HCT116 (cell line): ENCODE measurements around the gene TWIST2. TPM values are rescaled to one million over a fixed set of nuclear protein-coding genes. Genes with fewer than 3 reads are reported as not detected.

Source experiments
- ATAC-seq: fragments of 200-7000 bp; cut with Tn5 transposase; 2 replicates; pipeline ENCODE4 v1.9.1; 2020; ENCODE audit warnings: mild to moderate bottlenecking, moderate library complexity
- BruUV-seq: library from RNA; stranded (reverse); fragments of 400-500 nt; replicated peaks from 2 replicates; lab custom pipeline; 2021; lab: Mats Ljungman, UMichigan
- CTCF ChIA-PET: fragments of 300-600 bp; sonication (Branson Sonifier 250); formaldehyde crosslinking; loops from one replicate; lab custom pipeline; 2021; ENCODE audit warnings: antibody characterized with exemption; lab: Charles Lee
- POLR2A ChIA-PET: fragments of 300-600, 350-600 bp; sonication (Branson Sonifier 250); formaldehyde crosslinking; loops from one replicate; lab custom pipeline; 2021; ENCODE audit warnings: antibody characterized with exemption; lab: Charles Lee
- RAD21 ChIA-PET, 2 experiments: fragments of 300-600 bp; sonication (Branson Sonifier 250); formaldehyde crosslinking; loops; one replicate each; lab custom pipeline; 2023; ENCODE audit warnings: low total read pairs in 2 of 2; ENCODE audit not compliant: uncharacterized antibody in 2 of 2, unreplicated experiment in 2 of 2, low non-redundant PET in 1 of 2; lab: Charles Lee
- DNase-seq: peaks from one replicate; pipeline ENCODE4 v3.0.0-alpha.2; 2010; ENCODE audit warnings: low read depth, low spot score
- H2AFZ ChIP-seq: fragments of 200-600 bp; shearing (Covaris generic), sonication (generic); 2 replicates; pipeline ENCODE4 v1.6.1; 2017; ENCODE audit warnings: low read depth, mixed run types, mixed read lengths, antibody characterized with exemption, low read length; ENCODE audit not compliant: poor library complexity, severe bottlenecking
- H3K27ac ChIP-seq: 2 replicates; pipeline ENCODE4 v1.5.1; 2012; ENCODE audit warnings: low read depth, low read length
- H3K27me3 ChIP-seq: fragments of 200-600 bp; sonication (generic); 2 replicates; pipeline ENCODE4 v1.6.1; 2016; ENCODE audit warnings: mixed run types, low read length, mixed read lengths; ENCODE audit not compliant: insufficient read depth
- H3K36me3 ChIP-seq, 2 experiments: fragments of 200-500 bp in 1 of 2; fragments of 200-600 bp in 1 of 2; sonication (Bioruptor generic) in 1 of 2; sonication (generic) in 1 of 2; 2 replicates each; pipeline versions ENCODE4 v1.5.1 to v1.6.1; 2014 to 2016; ENCODE audit warnings: low read length in 2 of 2, inconsistent platforms in 1 of 2, mixed read lengths in 1 of 2, mixed run types in 1 of 2; ENCODE audit not compliant: insufficient read depth in 2 of 2, control insufficient read depth in 1 of 2
- H3K4me1 ChIP-seq, 2 experiments: fragments of 200-600 bp in 1 of 2; sonication (generic) in 1 of 2; 2 replicates each; pipeline versions ENCODE4 v1.5.1 to v1.6.1; 2012 to 2017; ENCODE audit warnings: low read length in 2 of 2, inconsistent platforms in 1 of 2, mild to moderate bottlenecking in 1 of 2, mixed read lengths in 1 of 2, mixed run types in 1 of 2, moderate library complexity in 1 of 2; ENCODE audit not compliant: insufficient read depth in 2 of 2, control insufficient read depth in 1 of 2
- H3K4me2 ChIP-seq: fragments of 200-600 bp; sonication (generic); 2 replicates; pipeline ENCODE4 v1.6.1; 2017; ENCODE audit warnings: mixed run types, low read length, mixed read lengths
- H3K4me3 ChIP-seq, 2 experiments: fragments of 200-600 bp in 1 of 2; sonication (generic) in 1 of 2; replicated peaks in 1 of 2; 2 replicates each; pipeline ENCODE4 v1.5.1; 2011 to 2016; ENCODE audit warnings: low read length in 2 of 2, control low read depth in 1 of 2, low read depth in 1 of 2, mild to moderate bottlenecking in 1 of 2, mixed read lengths in 1 of 2, mixed run types in 1 of 2
- H3K79me2 ChIP-seq: fragments of 200-600 bp; sonication (generic); 2 replicates; pipeline ENCODE4 v1.6.1; 2017; ENCODE audit warnings: mild to moderate bottlenecking, mixed run types, low read length, moderate library complexity, mixed read lengths; ENCODE audit not compliant: insufficient read depth
- H3K9ac ChIP-seq: fragments of 200-600 bp; sonication (generic); 2 replicates; pipeline ENCODE4 v1.6.1; 2016; ENCODE audit warnings: low read length, mixed read lengths
- H3K9me2 ChIP-seq: fragments of 200-600 bp; sonication (generic), shearing (Covaris generic); 2 replicates; pipeline ENCODE4 v1.6.1; 2017; ENCODE audit warnings: mixed run types, mild to moderate bottlenecking, moderate library complexity; ENCODE audit not compliant: insufficient read depth
- H3K9me3 ChIP-seq, 2 experiments: fragments of 200-500 bp in 1 of 2; fragments of 200-600 bp in 1 of 2; sonication (Bioruptor generic) in 1 of 2; sonication (generic) in 1 of 2; 2 replicates each; pipeline ENCODE4 v1.6.1; 2014 to 2017; ENCODE audit warnings: low read length in 2 of 2, mixed read lengths in 2 of 2, inconsistent platforms in 1 of 2, low read depth in 1 of 2, mild to moderate bottlenecking in 1 of 2, mixed run types in 1 of 2, moderate library complexity in 1 of 2; ENCODE audit not compliant: control insufficient read depth in 1 of 2, insufficient read depth in 1 of 2
- H4K20me1 ChIP-seq: fragments of 200-600 bp; sonication (generic), shearing (Covaris generic); 2 replicates; pipeline ENCODE4 v1.6.1; 2017; ENCODE audit warnings: mixed run types, mild to moderate bottlenecking, moderate library complexity; ENCODE audit not compliant: insufficient read depth
- ATF3 ChIP-seq: IDR thresholded peaks from 2 replicates; pipeline ENCODE4 v1.6.1; 2012
- CBX3 ChIP-seq: IDR thresholded peaks from 2 replicates; pipeline ENCODE4 v1.6.1; 2012; ENCODE audit warnings: low read depth
- CTCF ChIP-seq, 3 experiments: fragments of 200-600 bp in 1 of 3; sonication (generic) in 1 of 3; IDR thresholded peaks in 2 of 3; conservative IDR thresholded peaks in 1 of 3; 2 replicates each; pipeline ENCODE4 v1.5.1; 2012 to 2017; ENCODE audit warnings: low read depth in 2 of 3, low read length in 2 of 3, antibody characterized with exemption in 1 of 3, borderline replicate concordance in 1 of 3, control low read depth in 1 of 3, mild to moderate bottlenecking in 1 of 3, mixed read lengths in 1 of 3, mixed run types in 1 of 3, moderate library complexity in 1 of 3; ENCODE audit not compliant: insufficient read depth in 1 of 3
- EGR1 ChIP-seq: IDR thresholded peaks from 2 replicates; pipeline ENCODE4 v1.6.1; 2012; ENCODE audit warnings: low read depth
- ELF1 ChIP-seq: IDR thresholded peaks from 2 replicates; pipeline ENCODE4 v1.6.1; 2012; ENCODE audit warnings: low read depth, borderline replicate concordance
- EZH2phosphoT487 ChIP-seq: fragments of 200-600 bp; IDR thresholded peaks from 2 replicates; pipeline ENCODE4 v1.6.1; 2018; ENCODE audit warnings: antibody characterized with exemption, borderline replicate concordance
- MAX ChIP-seq: IDR thresholded peaks from 2 replicates; pipeline ENCODE4 v1.6.1; 2012
- POLR2AphosphoS5 ChIP-seq: IDR thresholded peaks from 2 replicates; pipeline ENCODE4 v1.6.1; 2011; ENCODE audit warnings: mild to moderate bottlenecking, low read depth, low read length, moderate library complexity
- REST ChIP-seq: IDR thresholded peaks from 2 replicates; pipeline ENCODE4 v1.6.1; 2012; ENCODE audit warnings: low read depth
- SIN3A ChIP-seq: IDR thresholded peaks from 2 replicates; pipeline ENCODE4 v1.6.1; 2012; ENCODE audit warnings: low read depth
- SP1 ChIP-seq: IDR thresholded peaks from 2 replicates; pipeline ENCODE4 v1.6.1; 2012; ENCODE audit warnings: low read depth
- SRF ChIP-seq: IDR thresholded peaks from 2 replicates; pipeline ENCODE4 v1.6.1; 2012; ENCODE audit warnings: low read depth
- TCF7L2 ChIP-seq: IDR thresholded peaks from 2 replicates; pipeline ENCODE4 v1.7.0; 2011; ENCODE audit warnings: borderline replicate concordance, inconsistent platforms; ENCODE audit not compliant: insufficient read depth, insufficient read length; ENCODE audit errors: extremely low read depth
- YY1 ChIP-seq: IDR thresholded peaks from 2 replicates; pipeline ENCODE4 v1.6.1; 2011; ENCODE audit warnings: low read length, low read depth, moderate library complexity, mild to moderate bottlenecking; ENCODE audit not compliant: insufficient replicate concordance; ENCODE audit errors: extremely low read depth
- ZBTB33 ChIP-seq: IDR thresholded peaks from 2 replicates; pipeline ENCODE4 v1.6.1; 2011; ENCODE audit warnings: mild to moderate bottlenecking, low read length, moderate library complexity; ENCODE audit not compliant: insufficient replicate concordance; ENCODE audit errors: extremely low read depth
- ZFX ChIP-seq: fragments of 450-650 bp; IDR thresholded peaks from 2 replicates; pipeline ENCODE4 v1.6.1; 2017
- ZNF274 ChIP-seq: fragments of 200-500 bp; sonication (Bioruptor generic); IDR thresholded peaks from 2 replicates; pipeline ENCODE4 v1.6.1; 2014; ENCODE audit warnings: mild to moderate bottlenecking, low read depth, low read length, inconsistent platforms
- intact Hi-C: fragments of 100-400 bp; cut with micrococcal nuclease; formaldehyde crosslinking; loops from 2 replicates; pipeline ENCODE4 v1.10.0; 2022
- total RNA-seq: library from RNA; stranded (reverse); gene quantifications from one replicate; pipeline ENCODE4 v1.2.1, GENCODE V29; 2021; ENCODE audit not compliant: unreplicated experiment

TWIST2 gene
- total RNA-seq, 1 experiment from 2014 or later = not detected

- Histone ChIP-seq H3K27me3 (no peaks in the 10 kb centered on the region), H4K20me1 (no peaks in the 10 kb centered on the region), H3K36me3 (no peaks in the 10 kb centered on the region), H2AFZ (no peak overlapping the region), H3K27ac (no peak overlapping the region), H3K79me2 (no peaks in the 10 kb centered on the region), H3K9me2 (no peaks in the 10 kb centered on the region), H3K4me3 (no peak overlapping the region), H3K4me2 (no peak overlapping the region), H3K9ac (no peak overlapping the region), H3K9me3 (no peaks in the 10 kb centered on the region), H3K4me1 (no peaks in the 10 kb centered on the region)
- intact Hi-C loops = no loop called here
- ATAC-seq (no peak), DNase-seq (no peak)
- TF ChIP-seq CTCF (IDR thresholded peaks at IDR 0.05 in 2 of 3, conservative IDR thresholded peaks at IDR 0.05 in 1 of 3; ENCODE audit: borderline replicate concordance in 1 of 3, insufficient read depth in 1 of 3, low read depth in 2 of 3, low read length in 2 of 3) (no peak), POLR2AphosphoS5 (no peak), SIN3A (no peak), ZNF274 (no peak), ZBTB33 (no peak), ATF3 (no peak), REST (no peak), SP1 (no peak), ELF1 (no peak), ZFX (no peak), TCF7L2 (no peak), SRF (no peak), EGR1 (no peak), CBX3 (no peak), YY1 (no peak), EZH2phosphoT487 (no peak), MAX (no peak)
- POLR2A ChIA-PET = no interaction called here
- RAD21 ChIA-PET = no interaction called here
- CTCF ChIA-PET = interaction anchor here (1.7 kb wide), 1 partner anchor 25 kb away, joined by 3 read pairs; no protein-coding TSS in a partner anchor
- no TSS peak for BruUV-seq
Observed at GRCh38 chr2:238841542-238842164, 6.2 kb upstream of the TWIST2 start.
